CD4-positive, alpha-beta T cell treated with Interleukin-12 subunit alpha and Interleukin-12 subunit beta, for 1 hour (primary cell): ENCODE measurements around the gene CDC42BPB.
A peak's percentile ranks its signal among the peaks of the same experiment; 100 is the strongest.

ENCODE experiments used
- DNase-seq: peaks from one replicate; pipeline ENCODE4 v3.0.0-alpha.2; 2020

CDC42BPB gene

GRCh38 chr14:103093856-103094405 lies 36.6 kb upstream of the CDC42BPB start:
- no peak for DNase-seq

GRCh38 chr14:103091883-103092222 lies 34.5 kb upstream of the CDC42BPB start:
- DNase-seq, result no peak

- peak; percentile 78 for DNase-seq
These were observed 33.9 kb upstream of the CDC42BPB start for GRCh38 chr14:103091041-103091882.

GRCh38 chr14:103090481-103091020 lies 33.2 kb upstream of the CDC42BPB start:
- DNase-seq, result no peak

- DNase-seq, result no peak
These were observed 32.3 kb upstream of the CDC42BPB start for GRCh38 chr14:103089386-103090335.

DNA sequence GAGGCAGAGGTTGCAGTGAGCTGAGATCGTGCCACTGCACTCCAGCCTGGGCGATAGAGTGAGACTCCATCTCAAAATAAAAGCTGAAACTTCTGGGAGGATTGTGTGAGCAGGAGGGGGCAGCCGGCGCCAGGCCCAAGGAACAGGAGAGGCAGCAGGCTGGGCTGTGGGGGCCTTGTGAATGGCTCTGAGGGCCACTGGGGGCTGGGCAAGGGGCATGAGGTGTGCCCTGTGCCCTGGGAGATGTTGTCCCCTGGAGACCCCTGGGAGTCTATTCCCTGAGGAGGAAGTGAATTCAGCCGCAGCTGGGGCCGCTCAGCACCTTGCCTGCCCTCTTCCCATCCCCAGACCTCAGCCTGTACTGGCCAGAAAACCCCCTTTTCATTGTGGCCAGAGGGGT lies 31.6 kb upstream of the CDC42BPB start:
- no peak for DNase-seq

DNA sequence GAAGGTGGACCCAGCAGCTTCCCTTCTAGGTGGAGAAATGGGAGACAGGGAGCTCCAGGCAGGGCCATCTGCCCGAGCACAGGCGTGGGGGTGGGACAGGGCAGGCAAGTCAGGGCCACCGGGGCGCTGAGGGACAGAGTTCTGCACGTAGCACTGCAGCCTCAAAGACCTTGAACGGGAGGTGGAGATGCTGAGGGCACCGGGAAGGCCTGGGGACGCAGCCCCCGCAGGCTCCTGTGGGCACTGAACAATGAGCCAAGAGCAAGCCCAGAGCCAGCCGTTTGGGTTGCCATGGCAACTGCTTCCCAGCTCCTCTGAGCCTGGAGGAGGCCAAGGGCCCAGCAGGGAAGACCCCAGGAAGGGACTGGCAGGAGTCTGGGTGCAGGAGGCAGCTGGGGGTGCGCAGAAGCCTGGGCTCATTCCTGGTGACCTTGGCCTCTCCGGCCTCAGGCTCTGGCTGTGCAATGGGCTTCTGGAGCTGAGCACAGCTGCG lies 30.0 kb upstream of the CDC42BPB start:
- no peak for DNase-seq

DNA sequence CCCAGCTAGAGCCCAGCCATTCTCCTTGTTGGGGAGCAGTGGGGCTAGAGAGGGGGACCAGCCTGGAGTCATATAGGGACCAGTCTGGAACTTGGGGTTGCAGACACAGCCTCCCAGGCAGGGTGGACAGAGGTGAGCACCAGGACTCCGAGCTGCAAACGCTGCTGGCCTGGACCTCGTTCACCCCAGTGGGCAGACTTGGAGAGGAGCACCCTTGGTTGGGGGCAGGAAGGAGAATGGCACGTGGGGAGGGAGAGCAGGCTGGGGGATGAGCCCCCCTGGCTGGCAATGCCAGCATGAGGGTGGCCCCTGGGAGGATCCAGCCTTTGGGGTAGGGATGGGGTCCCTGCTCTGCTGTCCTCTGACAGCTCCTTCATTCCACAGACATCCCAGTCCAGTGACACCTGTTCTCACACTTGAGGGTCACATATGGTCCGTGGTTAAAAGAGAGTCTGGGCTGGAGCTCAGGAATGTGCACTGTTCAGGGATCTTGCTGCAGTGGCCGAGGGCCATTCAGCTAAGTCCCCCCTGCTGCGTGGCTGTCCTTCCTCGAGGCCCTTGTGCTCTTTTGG lies 29.5 kb upstream of the CDC42BPB start:
- no peak for DNase-seq

GRCh38 chr14:103085106-103086091 lies 28.1 kb upstream of the CDC42BPB start:
- no peak for DNase-seq

GRCh38 chr14:103084021-103084919 lies 26.9 kb upstream of the CDC42BPB start, which contains the start of gene LBHD2:
Gene LBHD2 (plus strand): TSS chr14:103084210. CDS start chr14:103086013, 1,803 bp downstream.
- no peak for DNase-seq

DNA sequence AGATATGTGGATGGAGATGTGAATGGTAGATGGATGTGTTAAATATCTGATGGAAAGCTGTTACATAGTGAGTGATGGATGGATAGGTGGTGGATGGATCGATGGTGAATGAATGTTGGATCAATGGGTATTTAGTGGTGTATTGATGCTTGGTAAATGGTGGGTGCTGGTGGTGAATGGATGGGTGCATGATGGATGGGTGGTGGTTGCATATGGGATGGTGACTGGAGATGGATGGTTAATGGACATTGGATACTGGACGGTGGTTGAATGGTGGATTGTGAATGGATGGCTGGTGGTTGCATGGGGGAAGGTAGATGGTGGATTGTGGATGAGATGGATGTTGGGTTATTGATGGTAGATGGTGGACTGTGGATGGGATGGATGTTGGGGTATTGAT lies 24.6 kb upstream of the CDC42BPB start:
- DNase-seq, result no peak

- no peak for DNase-seq
These were observed 21.7 kb upstream of the CDC42BPB start for GRCh38 chr14:103078860-103079587.

DNA sequence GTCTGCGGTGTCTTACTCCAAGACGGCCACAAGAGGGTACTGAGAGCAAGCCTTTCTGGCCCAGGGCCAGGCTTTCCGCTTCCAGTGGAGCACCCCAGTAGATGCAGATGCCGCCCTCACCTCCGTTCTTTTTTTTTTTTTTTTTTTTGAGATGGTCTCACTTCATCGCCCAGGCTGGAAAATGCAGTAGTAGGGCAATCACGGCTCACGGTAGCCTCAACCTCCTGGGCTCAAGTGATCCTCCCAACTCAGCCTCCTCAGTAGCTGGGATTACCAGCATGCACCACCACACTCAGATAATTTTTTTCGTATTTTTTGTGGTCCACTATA lies 21.0 kb upstream of the CDC42BPB start:
- peak; percentile 82 for DNase-seq

GRCh38 chr14:103074729-103075367 lies 17.5 kb upstream of the CDC42BPB start:
- DNase-seq, result peak; percentile 14

GRCh38 chr14:103073876-103074728 lies 16.8 kb upstream of the CDC42BPB start:
- no peak for DNase-seq

DNA sequence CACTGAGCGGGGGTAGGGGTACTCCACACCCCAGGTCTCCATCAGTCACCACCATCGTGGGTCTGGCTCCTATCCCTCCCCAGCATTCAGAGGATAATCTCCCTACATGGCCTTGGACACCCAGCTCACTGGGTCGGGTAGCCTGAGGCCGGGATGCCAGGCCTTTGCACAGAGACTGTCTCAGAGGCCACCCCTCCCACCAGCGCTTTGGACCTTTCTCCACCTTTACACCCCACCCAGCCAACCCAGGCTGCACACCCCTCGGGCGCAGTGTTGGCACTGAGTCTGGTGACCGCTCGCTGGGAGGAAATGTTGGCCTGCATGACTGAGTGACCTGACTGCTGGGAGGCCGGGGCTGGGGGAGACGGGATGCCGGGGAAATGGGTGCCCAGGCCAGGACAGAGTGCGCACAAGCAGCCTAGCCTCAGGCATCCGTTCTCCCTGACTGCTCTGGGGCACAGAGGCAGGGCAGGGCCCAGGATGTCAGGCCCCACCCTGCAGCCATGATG lies 16.1 kb upstream of the CDC42BPB start:
- DNase-seq, result no peak

- DNase-seq, result no peak
These were observed 15.4 kb upstream of the CDC42BPB start for GRCh38 chr14:103072595-103073366.
